ENCODE data around the gene ZRSR2.
"Not testable (repeated sequence)": the region's sequence is repeated elsewhere in the genome, so short reads cannot be mapped to it uniquely, and the experiment has no call there.

ZRSR2 gene

GRCh38 chrX:15808254-15808653 is 18.0 kb downstream of the ZRSR2 start:
- DNase-seq, result no peak

GRCh38 chrX:15812192-15812938 is 22.1 kb downstream of the ZRSR2 start:
- DNase-seq, result no peak

GRCh38 chrX:15813416-15813815 is 23.1 kb downstream of the ZRSR2 start:
- DNase-seq, result no peak

- no peak for DNase-seq
These were observed 24.6 kb downstream of the ZRSR2 start for GRCh38 chrX:15814771-15815365.

GRCh38 chrX:15815779-15816437 is 25.6 kb downstream of the ZRSR2 start:
- no peak for DNase-seq

- no peak for DNase-seq
These were observed 26.1 kb downstream of the ZRSR2 start for GRCh38 chrX:15816438-15816809.

- DNase-seq, result no peak
These were observed 26.6 kb downstream of the ZRSR2 start for GRCh38 chrX:15816886-15817285.

- no peak for DNase-seq
These were observed 30.1 kb downstream of the ZRSR2 start for GRCh38 chrX:15820106-15821073.

GRCh38 chrX:15822922-15823321 is 32.6 kb downstream of the ZRSR2 start:
- no peak for DNase-seq

GRCh38 chrX:15825936-15826335 is 35.7 kb downstream of the ZRSR2 start:
- no peak for DNase-seq

- no peak for DNase-seq
These were observed 38.9 kb downstream of the ZRSR2 start for GRCh38 chrX:15829217-15829616.

- not testable (repeated sequence) for DNase-seq
These were observed 41.1 kb downstream of the ZRSR2 start for GRCh38 chrX:15831347-15831746.

- DNase-seq, result no peak
These were observed 43.8 kb downstream of the ZRSR2 start for GRCh38 chrX:15834053-15834452.

GRCh38 chrX:15834827-15835595 is 44.7 kb downstream of the ZRSR2 start:
- DNase-seq, result no peak

GRCh38 chrX:15838017-15838416 is 47.7 kb downstream of the ZRSR2 start:
- DNase-seq, result no peak

GRCh38 chrX:15841853-15842516 is 51.7 kb downstream of the ZRSR2 start:
- DNase-seq, result no peak

GRCh38 chrX:15843960-15844359 is 53.7 kb downstream of the ZRSR2 start:
- DNase-seq, result no peak

- DNase-seq, result no peak
These were observed 58.3 kb downstream of the ZRSR2 start for GRCh38 chrX:15848576-15848975.

- DNase-seq, result no peak
These were observed 59.3 kb downstream of the ZRSR2 start for GRCh38 chrX:15849555-15849954.

- DNase-seq, result no peak
These were observed 63.3 kb downstream of the ZRSR2 start for GRCh38 chrX:15853586-15854079.

GRCh38 chrX:15854080-15854655 is 63.9 kb downstream of the ZRSR2 start:
- DNase-seq, result peak; percentile 9
